GM12874 (cell line): Measurements from ENCODE around the gene GARRE1.

Experiments used
- CTCF ChIP-seq: IDR thresholded peaks from 2 replicates; pipeline ENCODE4 v1.5.1; 2011; ENCODE audit warnings: low read depth, mild to moderate bottlenecking, control low read depth, low read length, moderate library complexity; ENCODE audit not compliant: insufficient read depth

Gene GARRE1

GRCh38 chr19:34226036-34226435, 28.3 kb upstream of the GARRE1 start:
- TF ChIP-seq CTCF, result no peak

GRCh38 chr19:34228347-34228746, 26.0 kb upstream of the GARRE1 start:
- TF ChIP-seq CTCF, result no peak

- no peak for TF ChIP-seq CTCF
Observed at GRCh38 chr19:34228762-34229161, 25.6 kb upstream of the GARRE1 start.

GRCh38 chr19:34229721-34230120, 24.6 kb upstream of the GARRE1 start:
- no peak for TF ChIP-seq CTCF

- TF ChIP-seq CTCF, result no peak
Observed at GRCh38 chr19:34230820-34231219, 23.5 kb upstream of the GARRE1 start.

- TF ChIP-seq CTCF, result no peak
Observed at GRCh38 chr19:34231439-34231838, 22.9 kb upstream of the GARRE1 start.

GRCh38 chr19:34232566-34233481, 21.5 kb upstream of the GARRE1 start:
- TF ChIP-seq CTCF, result no peak
